Fibroblast of lung (primary cell): Measurements from ENCODE around the gene SLC6A19.

ENCODE experiments used
- CTCF ChIP-seq, 2 donors: IDR thresholded peaks in 1 of 2; conservative IDR thresholded peaks in 1 of 2; 1 replicate in 1 of 2; 2 replicates in 1 of 2; pipeline ENCODE4 v1.5.1; 2011 to 2012; ENCODE audit warnings: low read length in 2 of 2, control low read depth in 1 of 2, inconsistent platforms in 1 of 2, low read depth in 1 of 2, mild to moderate bottlenecking in 1 of 2
- EZH2 ChIP-seq: IDR thresholded peaks from 2 replicates; pipeline ENCODE4 v1.5.1; 2012; ENCODE audit warnings: low read length, control low read depth, mild to moderate bottlenecking; ENCODE audit errors: missing control alignments

- TF ChIP-seq CTCF (conservative IDR thresholded peaks at IDR 0.05 in 1 of 2, IDR thresholded peaks at IDR 0.05 in 1 of 2; ENCODE audit: low read depth in 1 of 2, low read length in 2 of 2) (no peak), EZH2 (no peak)
Measured at GRCh38 chr5:1229822-1230221, 28.4 kb downstream of the SLC6A19 start.
